Memory B cell (primary cell): ENCODE results near the gene RETREG1.

Experiments
- ATAC-seq: fragments of 150-1000 bp; cut with Tn5 transposase; 2 replicates; pipeline ENCODE4 v1.10.0; 2021; ENCODE audit warnings: low read depth, mild to moderate bottlenecking, moderate library complexity
- DNase-seq, 2 donors: peaks; one replicate each; pipeline ENCODE4 v3.0.0; 2022; ENCODE audit warnings: low spot score in 2 of 2
- H3K27ac Mint-ChIP-seq: one replicate; pipeline ENCODE4 v1.8.0; 2022; ENCODE audit warnings: mild to moderate bottlenecking, moderate library complexity, mixed read lengths
- H3K27me3 Mint-ChIP-seq: one replicate; pipeline ENCODE4 v1.8.0; 2022; ENCODE audit warnings: mixed read lengths
- H3K36me3 Mint-ChIP-seq: one replicate; pipeline ENCODE4 v1.8.0; 2022; ENCODE audit warnings: mild to moderate bottlenecking, mixed read lengths
- H3K4me1 Mint-ChIP-seq: one replicate; pipeline ENCODE4 v1.8.0; 2022; ENCODE audit warnings: mixed read lengths
- H3K4me3 Mint-ChIP-seq: one replicate; pipeline ENCODE4 v1.8.0; 2022; ENCODE audit warnings: mild to moderate bottlenecking, moderate library complexity, mixed read lengths
- H3K9me3 Mint-ChIP-seq: one replicate; pipeline ENCODE4 v1.8.0; 2022; ENCODE audit warnings: mixed read lengths

Gene RETREG1

GRCh38 chr5:16528382-16529110, 88.3 kb downstream of the RETREG1 start:
- no peaks in the 10 kb centered on the region for H3K9me3 Mint-ChIP-seq
- DNase-seq = no peak
- no peak overlapping the region for H3K4me3 Mint-ChIP-seq
- ATAC-seq = no peak
- no peak overlapping the region for H3K27ac Mint-ChIP-seq
- H3K27me3 Mint-ChIP-seq = peaks cover 3% of the 10 kb centered on the region
- no peaks in the 10 kb centered on the region for H3K4me1 Mint-ChIP-seq
- H3K36me3 Mint-ChIP-seq = no peaks in the 10 kb centered on the region

- Mint-ChIP-seq H3K27ac (no peak overlapping the region), H3K4me1 (no peaks in the 10 kb centered on the region), H3K9me3 (no peaks in the 10 kb centered on the region), H3K36me3 (no peaks in the 10 kb centered on the region), H3K27me3 (peaks cover 2% of the 10 kb centered on the region), H3K4me3 (no peak overlapping the region)
- no peak for DNase-seq
- no peak for ATAC-seq
These were observed 91.1 kb downstream of the RETREG1 start for GRCh38 chr5:16525651-16526050.

GRCh38 chr5:16524286-16524685, 92.5 kb downstream of the RETREG1 start:
- no peak for DNase-seq
- ATAC-seq = no peak
- Mint-ChIP-seq H3K27me3 (peaks cover 2% of the 10 kb centered on the region), H3K4me3 (no peak overlapping the region), H3K27ac (no peak overlapping the region), H3K4me1 (no peaks in the 10 kb centered on the region), H3K36me3 (no peaks in the 10 kb centered on the region), H3K9me3 (no peaks in the 10 kb centered on the region)

GRCh38 chr5:16521521-16522483, 95.0 kb downstream of the RETREG1 start:
- Mint-ChIP-seq H3K4me1 (peaks cover 2% of the 10 kb centered on the region), H3K27ac (no peak overlapping the region), H3K27me3 (peaks cover 2% of the 10 kb centered on the region), H3K4me3 (no peak overlapping the region), H3K9me3 (no peaks in the 10 kb centered on the region), H3K36me3 (no peaks in the 10 kb centered on the region)
- ATAC-seq (no peak), DNase-seq (no peak)

GRCh38 chr5:16520841-16521240, 96.0 kb downstream of the RETREG1 start:
- Mint-ChIP-seq H3K4me3 (no peak overlapping the region), H3K36me3 (no peaks in the 10 kb centered on the region), H3K4me1 (peaks cover 2% of the 10 kb centered on the region), H3K27ac (no peak overlapping the region), H3K27me3 (peaks cover 2% of the 10 kb centered on the region), H3K9me3 (no peaks in the 10 kb centered on the region)
- ATAC-seq (no peak), DNase-seq (no peak)

- H3K27me3 Mint-ChIP-seq = peaks cover 2% of the 10 kb centered on the region
- no peaks in the 10 kb centered on the region for H3K9me3 Mint-ChIP-seq
- H3K27ac Mint-ChIP-seq = no peak overlapping the region
- no peaks in the 10 kb centered on the region for H3K36me3 Mint-ChIP-seq
- DNase-seq = no peak
- peaks cover 2% of the 10 kb centered on the region for H3K4me1 Mint-ChIP-seq
- no peak overlapping the region for H3K4me3 Mint-ChIP-seq
- no peak for ATAC-seq
These were observed 97.4 kb downstream of the RETREG1 start for GRCh38 chr5:16519435-16519834.

GRCh38 chr5:16518606-16519005, 98.2 kb downstream of the RETREG1 start:
- H3K9me3 Mint-ChIP-seq = no peaks in the 10 kb centered on the region
- ATAC-seq = no peak
- no peak for DNase-seq
- peaks cover 2% of the 10 kb centered on the region for H3K4me1 Mint-ChIP-seq
- H3K27ac Mint-ChIP-seq = no peak overlapping the region
- no peaks in the 10 kb centered on the region for H3K36me3 Mint-ChIP-seq
- no peaks in the 10 kb centered on the region for H3K27me3 Mint-ChIP-seq
- H3K4me3 Mint-ChIP-seq = no peak overlapping the region

- no peak for ATAC-seq
- no peak overlapping the region for H3K27ac Mint-ChIP-seq
These were observed 101.3 kb downstream of the RETREG1 start for GRCh38 chr5:16515532-16515931.

GRCh38 chr5:16510098-16510497, 106.7 kb downstream of the RETREG1 start:
- Mint-ChIP-seq H3K4me1 (peaks cover 7% of the 10 kb centered on the region), H3K27me3 (no peaks in the 10 kb centered on the region), H3K36me3 (peaks cover 2% of the 10 kb centered on the region), H3K9me3 (no peaks in the 10 kb centered on the region), H3K4me3 (no peak overlapping the region), H3K27ac (no peak overlapping the region)
- no peak for ATAC-seq
- DNase-seq = no peak

More at GRCh38 chr5:16515532-16515931, 101.3 kb downstream of the RETREG1 start:
- no peaks in the 10 kb centered on the region for H3K27me3 Mint-ChIP-seq
- H3K36me3 Mint-ChIP-seq = no peaks in the 10 kb centered on the region
- peaks cover 4% of the 10 kb centered on the region for H3K4me1 Mint-ChIP-seq
- no peak overlapping the region for H3K4me3 Mint-ChIP-seq
- no peak for DNase-seq
- H3K9me3 Mint-ChIP-seq = no peaks in the 10 kb centered on the region

GRCh38 chr5:16508730-16509531, 107.9 kb downstream of the RETREG1 start:
- ATAC-seq (no peak), DNase-seq (no peak)
- Mint-ChIP-seq H3K9me3 (no peaks in the 10 kb centered on the region), H3K27ac (no peak overlapping the region), H3K4me1 (peaks cover 7% of the 10 kb centered on the region), H3K36me3 (peaks cover 2% of the 10 kb centered on the region), H3K4me3 (no peak overlapping the region), H3K27me3 (peaks cover 1% of the 10 kb centered on the region)

- Mint-ChIP-seq H3K27ac (no peak overlapping the region), H3K4me1 (peaks cover 7% of the 10 kb centered on the region)
These were observed 109.1 kb downstream of the RETREG1 start for GRCh38 chr5:16507716-16508115.

GRCh38 chr5:16505904-16506303, 110.9 kb downstream of the RETREG1 start:
- peaks cover 7% of the 10 kb centered on the region for H3K4me1 Mint-ChIP-seq
- H3K36me3 Mint-ChIP-seq = peaks cover 2% of the 10 kb centered on the region
- DNase-seq (no peak), ATAC-seq (no peak)
- peaks cover 1% of the 10 kb centered on the region for H3K27me3 Mint-ChIP-seq
- H3K27ac Mint-ChIP-seq = no peak overlapping the region
- no peaks in the 10 kb centered on the region for H3K9me3 Mint-ChIP-seq
- no peak overlapping the region for H3K4me3 Mint-ChIP-seq

More at GRCh38 chr5:16507716-16508115, 109.1 kb downstream of the RETREG1 start:
- Mint-ChIP-seq H3K4me3 (no peak overlapping the region), H3K9me3 (no peaks in the 10 kb centered on the region), H3K27me3 (peaks cover 1% of the 10 kb centered on the region), H3K36me3 (peaks cover 2% of the 10 kb centered on the region)
- no peak for DNase-seq
- ATAC-seq = no peak

- ATAC-seq (no peak), DNase-seq (no peak)
- Mint-ChIP-seq H3K4me3 (no peak overlapping the region), H3K9me3 (no peaks in the 10 kb centered on the region), H3K36me3 (peaks cover 2% of the 10 kb centered on the region), H3K27me3 (peaks cover 1% of the 10 kb centered on the region), H3K27ac (no peak overlapping the region), H3K4me1 (peaks cover 4% of the 10 kb centered on the region)
These were observed 111.5 kb downstream of the RETREG1 start for GRCh38 chr5:16505140-16505891.
